Measurements from ENCODE around the gene MYO1E. TPM values are rescaled to one million over a fixed set of nuclear protein-coding genes. Genes with fewer than 3 reads are reported as not detected.

MYO1E gene
- total RNA-seq, 3 donors from 2014 or later: 1.5 to 3.9 (median 2.3) TPM

DNA sequence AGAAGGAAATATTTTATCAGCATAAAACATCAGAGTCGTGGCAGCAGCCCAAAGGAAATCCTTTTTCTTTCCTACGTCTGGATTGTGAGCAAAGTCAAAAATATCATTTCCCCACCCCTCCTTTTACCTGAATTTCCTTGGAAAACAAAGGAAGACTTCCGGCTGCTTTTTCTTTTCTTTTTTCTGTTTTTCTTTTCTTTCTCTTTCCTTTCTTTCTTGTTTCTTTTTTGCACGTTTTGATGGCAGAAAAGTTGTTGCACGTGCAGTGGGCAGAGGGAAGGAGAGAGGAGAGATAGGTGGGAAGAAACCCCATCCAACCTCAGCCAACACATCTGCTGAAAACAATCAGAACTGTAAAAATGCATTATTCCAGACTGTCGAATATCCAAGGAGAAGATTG lies 544 bp upstream of the MYO1E start:
- Mint-ChIP-seq H3K4me3 (peak overlapping the region; percentile 84), H3K9me3 (no peaks in the 10 kb centered on the region), H3K27me3 (ENCODE audit: low read depth) (peaks cover 51% of the 10 kb centered on the region), H3K36me3 (ENCODE audit: insufficient read depth) (no peaks in the 10 kb centered on the region), H3K4me1 (ENCODE audit: low read depth) (peaks cover 19% of the 10 kb centered on the region)
- no peak for ATAC-seq
- no peak for DNase-seq

DNA sequence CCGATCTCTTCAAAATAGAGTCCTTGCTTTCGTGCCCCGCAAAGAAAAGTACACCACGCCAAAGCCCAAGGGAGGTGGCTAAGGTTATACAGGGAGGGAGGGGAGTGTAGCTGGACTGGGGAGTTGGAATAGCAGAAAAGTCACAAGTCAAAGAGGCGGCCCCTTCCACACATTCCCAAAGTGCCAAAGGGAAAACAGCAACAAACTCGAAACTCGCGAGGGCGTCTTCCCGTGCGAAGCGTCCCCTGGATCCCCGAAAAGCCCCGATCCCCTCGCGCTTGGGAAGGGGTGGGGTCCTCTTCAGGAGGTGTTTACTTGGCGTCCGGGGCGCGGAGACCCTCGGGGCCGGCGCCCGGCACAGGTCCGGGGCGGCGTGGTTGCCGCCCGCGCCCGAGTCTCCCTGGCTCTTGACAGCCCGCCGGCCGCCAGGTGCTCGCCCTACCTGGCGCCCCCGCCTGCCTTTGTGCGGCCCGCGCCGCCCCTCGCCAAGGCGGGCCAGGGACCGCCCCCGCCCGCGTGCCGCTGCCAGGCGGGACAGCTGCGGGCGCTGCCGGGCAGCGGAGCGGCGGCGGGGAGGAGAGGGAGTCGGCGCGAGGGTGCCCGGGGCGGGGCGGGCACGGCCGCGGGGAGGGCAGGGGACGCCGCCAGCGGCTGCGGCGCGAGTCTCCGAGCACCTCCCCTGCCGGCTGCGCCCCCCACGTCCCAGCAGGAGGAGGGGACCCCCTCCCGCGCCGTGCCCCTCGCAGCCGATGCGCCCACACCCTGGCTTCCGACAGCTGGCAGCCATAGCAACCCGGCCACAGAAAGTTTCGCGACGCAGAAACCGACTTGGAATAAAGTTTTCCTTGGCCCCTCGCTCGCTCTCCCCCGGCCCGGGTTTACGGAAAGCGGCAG lies 966 bp downstream of the MYO1E start:
- peak; percentile 57 to 69 for ATAC-seq
- peak overlapping the region; percentile 84 for H3K4me3 Mint-ChIP-seq
- H3K9me3 Mint-ChIP-seq: no peaks in the 10 kb centered on the region
- DNase-seq: peak; percentile 5
- no peaks in the 10 kb centered on the region for H3K36me3 Mint-ChIP-seq (ENCODE audit: insufficient read depth)
- H3K27me3 Mint-ChIP-seq (ENCODE audit: low read depth): peaks cover 50% of the 10 kb centered on the region
- peaks cover 19% of the 10 kb centered on the region for H3K4me1 Mint-ChIP-seq (ENCODE audit: low read depth)

DNA sequence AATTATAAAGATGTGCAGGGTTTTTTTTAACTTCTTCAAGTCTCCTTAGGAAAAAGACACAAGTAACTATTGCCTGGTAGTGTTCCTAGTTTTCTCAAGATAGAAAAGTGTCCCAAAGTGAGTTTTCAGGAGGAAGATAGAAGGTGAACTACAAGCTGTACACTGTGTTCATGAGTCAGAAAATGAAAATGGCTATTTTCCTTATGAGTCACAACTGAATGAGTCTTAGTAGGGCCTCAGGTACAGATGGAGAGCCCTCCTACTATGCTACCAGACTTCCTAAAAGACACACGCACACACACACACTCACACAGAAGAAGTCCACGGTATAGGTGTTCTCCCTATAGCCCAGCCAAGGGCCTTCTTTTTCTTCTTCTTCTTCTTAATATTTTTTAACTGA lies 3.1 kb downstream of the MYO1E start:
- no peaks in the 10 kb centered on the region for H3K9me3 Mint-ChIP-seq
- H3K4me1 Mint-ChIP-seq (ENCODE audit: low read depth): peaks cover 19% of the 10 kb centered on the region
- H3K36me3 Mint-ChIP-seq (ENCODE audit: insufficient read depth): no peaks in the 10 kb centered on the region
- ATAC-seq: no peak
- no peak overlapping the region for H3K4me3 Mint-ChIP-seq
- peaks cover 43% of the 10 kb centered on the region for H3K27me3 Mint-ChIP-seq (ENCODE audit: low read depth)
- DNase-seq: no peak

GRCh38 chr15:59367022-59367451 lies 5.6 kb downstream of the MYO1E start:
- no peaks in the 10 kb centered on the region for H3K9me3 Mint-ChIP-seq
- no peak overlapping the region for H3K4me3 Mint-ChIP-seq
- ATAC-seq: no peak
- peaks cover 9% of the 10 kb centered on the region for H3K4me1 Mint-ChIP-seq (ENCODE audit: low read depth)
- DNase-seq: no peak
- no peaks in the 10 kb centered on the region for H3K36me3 Mint-ChIP-seq (ENCODE audit: insufficient read depth)
- peaks cover 25% of the 10 kb centered on the region for H3K27me3 Mint-ChIP-seq (ENCODE audit: low read depth)

DNA sequence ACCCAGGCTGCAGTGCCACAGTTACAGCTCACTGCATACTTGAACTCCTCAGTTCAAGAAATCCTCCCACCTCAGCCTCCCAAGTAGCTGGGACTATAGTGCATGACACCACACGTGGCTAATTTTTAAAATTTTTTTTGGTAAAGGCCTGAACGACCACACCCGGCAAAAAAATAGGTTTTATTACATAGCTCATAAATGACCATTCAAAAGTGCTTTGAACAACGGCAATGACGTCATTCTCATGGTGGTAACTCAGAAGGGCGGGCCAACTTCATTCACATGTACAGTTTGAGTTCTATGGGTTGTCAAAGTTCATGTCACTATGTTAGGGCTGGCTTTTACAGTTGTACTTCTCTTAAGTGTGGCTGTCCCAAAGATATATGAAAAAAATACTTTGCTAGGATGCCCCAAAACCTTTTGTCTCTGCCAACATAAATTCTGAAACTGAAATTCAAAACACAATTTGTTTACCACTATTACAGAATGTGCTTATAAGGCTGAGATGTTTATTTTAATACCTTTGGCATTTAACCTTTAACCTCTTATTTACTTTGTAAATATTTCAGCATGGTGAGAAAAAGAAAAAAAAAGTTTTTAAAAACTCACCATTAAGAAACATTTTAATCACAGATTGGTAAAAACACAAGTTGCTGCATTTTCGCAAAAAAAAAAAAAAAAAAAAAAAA lies 6.2 kb downstream of the MYO1E start:
- ATAC-seq: no peak
- no peak for DNase-seq
- Mint-ChIP-seq H3K27me3 (ENCODE audit: low read depth) (peaks cover 25% of the 10 kb centered on the region), H3K9me3 (no peaks in the 10 kb centered on the region), H3K36me3 (ENCODE audit: insufficient read depth) (no peaks in the 10 kb centered on the region), H3K4me3 (no peak overlapping the region), H3K4me1 (ENCODE audit: low read depth) (peaks cover 9% of the 10 kb centered on the region)

DNA sequence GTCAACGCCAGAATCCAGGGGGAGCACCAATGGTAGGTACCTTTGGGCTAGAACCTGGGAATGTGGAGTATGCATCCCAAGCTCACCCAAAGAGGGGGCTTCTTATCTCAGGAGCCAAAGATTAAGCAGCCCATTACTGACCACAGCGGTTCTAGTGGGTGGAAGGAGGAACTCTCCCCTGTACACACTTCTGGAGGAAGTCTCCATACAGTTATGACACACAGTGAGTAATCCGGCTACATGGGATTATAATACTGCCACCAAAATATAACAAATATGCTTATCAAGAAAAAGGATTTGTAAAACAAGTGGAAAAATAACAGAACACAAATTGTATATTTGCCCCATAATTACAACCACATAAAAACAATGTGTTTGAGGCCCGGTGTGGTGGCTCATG lies 8.4 kb downstream of the MYO1E start:
- no peak for DNase-seq
- no peak for ATAC-seq
- no peaks in the 10 kb centered on the region for H3K36me3 Mint-ChIP-seq (ENCODE audit: insufficient read depth)
- peaks cover 7% of the 10 kb centered on the region for H3K27me3 Mint-ChIP-seq (ENCODE audit: low read depth)
- H3K4me1 Mint-ChIP-seq (ENCODE audit: low read depth): no peaks in the 10 kb centered on the region
- H3K9me3 Mint-ChIP-seq: no peaks in the 10 kb centered on the region
- H3K4me3 Mint-ChIP-seq: no peak overlapping the region

- no peak for ATAC-seq
- no peak overlapping the region for H3K4me3 Mint-ChIP-seq
- no peaks in the 10 kb centered on the region for H3K4me1 Mint-ChIP-seq (ENCODE audit: low read depth)
- no peak for DNase-seq
- H3K36me3 Mint-ChIP-seq (ENCODE audit: insufficient read depth): no peaks in the 10 kb centered on the region
- no peaks in the 10 kb centered on the region for H3K9me3 Mint-ChIP-seq
- H3K27me3 Mint-ChIP-seq (ENCODE audit: low read depth): peaks cover 5% of the 10 kb centered on the region
These were observed 10.3 kb downstream of the MYO1E start for GRCh38 chr15:59362331-59362730.

- DNase-seq: no peak
- H3K4me3 Mint-ChIP-seq: no peak overlapping the region
- H3K36me3 Mint-ChIP-seq (ENCODE audit: insufficient read depth): no peaks in the 10 kb centered on the region
- ATAC-seq: no peak
- H3K9me3 Mint-ChIP-seq: no peaks in the 10 kb centered on the region
- peaks cover 6% of the 10 kb centered on the region for H3K27me3 Mint-ChIP-seq (ENCODE audit: low read depth)
- H3K4me1 Mint-ChIP-seq (ENCODE audit: low read depth): no peaks in the 10 kb centered on the region
These were observed 11.8 kb downstream of the MYO1E start for GRCh38 chr15:59360896-59361295.

- H3K36me3 Mint-ChIP-seq (ENCODE audit: insufficient read depth): no peaks in the 10 kb centered on the region
- H3K4me3 Mint-ChIP-seq: no peak overlapping the region
- peaks cover 6% of the 10 kb centered on the region for H3K27me3 Mint-ChIP-seq (ENCODE audit: low read depth)
- ATAC-seq (no peak), DNase-seq (no peak)
- no peaks in the 10 kb centered on the region for H3K9me3 Mint-ChIP-seq
- H3K4me1 Mint-ChIP-seq (ENCODE audit: low read depth): peaks cover 2% of the 10 kb centered on the region
These were observed 12.4 kb downstream of the MYO1E start for GRCh38 chr15:59360305-59360704.

- no peaks in the 10 kb centered on the region for H3K9me3 Mint-ChIP-seq
- H3K4me3 Mint-ChIP-seq: no peak overlapping the region
- ATAC-seq (no peak), DNase-seq (no peak)
- peaks cover 3% of the 10 kb centered on the region for H3K27me3 Mint-ChIP-seq (ENCODE audit: low read depth)
- H3K36me3 Mint-ChIP-seq (ENCODE audit: insufficient read depth): no peaks in the 10 kb centered on the region
- H3K4me1 Mint-ChIP-seq (ENCODE audit: low read depth): peaks cover 17% of the 10 kb centered on the region
These were observed 16.9 kb downstream of the MYO1E start for GRCh38 chr15:59355730-59356129.

DNA sequence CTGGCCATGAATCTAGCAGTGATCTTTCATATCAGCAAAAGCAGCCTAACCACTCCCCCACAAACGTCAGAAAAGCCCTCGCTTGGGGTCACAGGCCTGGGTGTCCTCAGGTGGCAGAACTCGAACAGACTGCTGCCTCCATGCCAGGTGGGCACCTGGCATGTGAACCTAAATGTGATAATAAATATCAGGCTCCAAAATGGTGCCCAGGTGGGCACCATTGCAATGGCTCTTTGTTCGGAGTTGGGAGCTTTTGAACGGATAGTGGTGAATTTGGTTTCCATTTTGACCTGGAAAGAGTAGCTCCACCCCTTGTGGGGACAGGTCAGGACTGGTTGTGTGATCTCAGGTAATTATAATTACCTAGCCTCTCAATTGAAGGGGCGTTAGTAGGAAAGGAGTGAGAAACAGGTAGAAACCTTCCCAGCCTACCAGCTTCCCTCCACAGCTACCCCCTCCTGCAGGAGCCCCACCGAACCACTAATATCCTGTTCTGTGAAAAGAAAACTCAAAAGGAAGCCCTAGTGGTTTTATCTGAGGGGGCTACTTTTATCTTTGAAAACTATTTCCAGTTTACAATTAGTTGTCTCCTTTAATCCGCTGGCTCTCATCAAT lies 18.1 kb downstream of the MYO1E start:
- Mint-ChIP-seq H3K27me3 (ENCODE audit: low read depth) (peaks cover 5% of the 10 kb centered on the region), H3K36me3 (ENCODE audit: insufficient read depth) (no peaks in the 10 kb centered on the region), H3K4me1 (ENCODE audit: low read depth) (peaks cover 26% of the 10 kb centered on the region), H3K4me3 (no peak overlapping the region), H3K9me3 (no peaks in the 10 kb centered on the region)
- no peak for ATAC-seq
- DNase-seq: no peak

- Mint-ChIP-seq H3K4me3 (no peak overlapping the region), H3K4me1 (ENCODE audit: low read depth) (peaks cover 26% of the 10 kb centered on the region), H3K36me3 (ENCODE audit: insufficient read depth) (no peaks in the 10 kb centered on the region), H3K27me3 (ENCODE audit: low read depth) (peaks cover 5% of the 10 kb centered on the region), H3K9me3 (no peaks in the 10 kb centered on the region)
- no peak for DNase-seq
- no peak for ATAC-seq
These were observed 18.7 kb downstream of the MYO1E start for GRCh38 chr15:59353994-59354416.

DNA sequence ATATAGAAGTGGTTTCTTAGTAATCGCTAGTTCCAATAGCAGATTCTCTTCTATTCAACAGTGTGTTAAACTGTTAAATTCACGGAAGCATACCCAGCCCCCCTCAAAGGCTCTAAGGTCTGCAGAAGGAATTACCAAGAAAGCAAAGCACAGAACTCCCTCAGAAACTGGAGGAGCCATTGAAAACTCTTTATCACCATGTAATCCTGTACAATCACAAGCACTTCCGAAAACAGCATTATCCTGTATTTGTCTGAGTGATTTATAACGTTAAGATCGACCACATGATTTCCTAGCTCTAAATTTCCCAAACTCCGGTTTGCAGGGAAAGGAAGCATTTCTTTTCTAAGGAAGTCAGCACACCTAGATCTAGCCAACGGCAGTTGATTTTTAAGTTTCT lies 20.0 kb downstream of the MYO1E start:
- Mint-ChIP-seq H3K36me3 (ENCODE audit: insufficient read depth) (no peaks in the 10 kb centered on the region), H3K27me3 (ENCODE audit: low read depth) (peaks cover 4% of the 10 kb centered on the region), H3K9me3 (no peaks in the 10 kb centered on the region), H3K4me3 (no peak overlapping the region), H3K4me1 (ENCODE audit: low read depth) (peaks cover 26% of the 10 kb centered on the region)
- DNase-seq (no peak), ATAC-seq (no peak)

DNA sequence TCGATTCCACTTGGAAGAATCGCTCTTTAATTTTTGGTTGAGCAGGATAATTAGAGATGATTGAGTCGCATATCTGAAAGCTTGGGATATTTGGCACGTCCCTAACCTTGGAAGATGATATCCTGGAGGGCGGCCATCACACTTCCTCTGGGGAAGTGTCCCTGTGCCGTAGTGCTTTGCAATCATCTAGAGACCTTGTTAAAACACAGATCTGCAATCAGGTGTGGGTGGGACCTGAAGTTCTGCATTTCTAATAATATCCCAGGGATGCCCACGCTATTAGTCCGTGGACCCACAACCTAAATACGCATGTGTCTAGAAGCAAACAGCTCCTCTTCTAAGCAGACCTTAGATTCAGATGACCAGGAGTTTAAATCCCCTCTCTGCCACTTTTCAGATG lies 20.5 kb downstream of the MYO1E start:
- no peak overlapping the region for H3K4me3 Mint-ChIP-seq
- H3K36me3 Mint-ChIP-seq (ENCODE audit: insufficient read depth): no peaks in the 10 kb centered on the region
- DNase-seq: no peak
- H3K9me3 Mint-ChIP-seq: no peaks in the 10 kb centered on the region
- H3K27me3 Mint-ChIP-seq (ENCODE audit: low read depth): peaks cover 4% of the 10 kb centered on the region
- no peak for ATAC-seq
- H3K4me1 Mint-ChIP-seq (ENCODE audit: low read depth): peaks cover 26% of the 10 kb centered on the region

GRCh38 chr15:59350421-59350732 lies 22.3 kb downstream of the MYO1E start:
- H3K9me3 Mint-ChIP-seq: no peaks in the 10 kb centered on the region
- H3K4me3 Mint-ChIP-seq: no peak overlapping the region
- DNase-seq (no peak), ATAC-seq (no peak)
- no peaks in the 10 kb centered on the region for H3K36me3 Mint-ChIP-seq (ENCODE audit: insufficient read depth)
- H3K4me1 Mint-ChIP-seq (ENCODE audit: low read depth): peaks cover 25% of the 10 kb centered on the region
- H3K27me3 Mint-ChIP-seq (ENCODE audit: low read depth): peaks cover 8% of the 10 kb centered on the region

Data from activated T-cell treated with anti-CD3 and anti-CD28 coated beads, Interleukin-2, amount 50 U/mL, for 4 hours (primary cell).